Neural progenitor cell (in vitro differentiated cells): ENCODE results near the gene FNDC11. TPM values are rescaled to one million over a fixed set of nuclear protein-coding genes. Genes with fewer than 3 reads are reported as not detected.

ENCODE experiments used
- DNase-seq: peaks from one replicate; pipeline ENCODE4 v3.0.0-alpha.2; 2016; ENCODE audit warnings: low spot score
- H2AFZ ChIP-seq: fragments of 200-600 bp; sonication (generic); replicated peaks from 2 replicates; pipeline ENCODE4 v1.6.1; 2016; ENCODE audit warnings: antibody characterized with exemption
- H3F3A ChIP-seq: fragments of 200-600 bp; sonication (generic); 2 replicates; pipeline ENCODE4 v1.6.1; 2016; ENCODE audit warnings: antibody characterized with exemption, low read depth
- H3K27ac ChIP-seq: fragments of 200-600 bp; sonication (generic); 2 replicates; pipeline ENCODE4 v1.5.1; 2016; ENCODE audit warnings: mild to moderate bottlenecking
- H3K27me3 ChIP-seq: fragments of 200-600 bp; sonication (generic); 2 replicates; pipeline ENCODE4 v1.6.1; 2016; ENCODE audit warnings: mild to moderate bottlenecking, moderate library complexity
- H3K36me3 ChIP-seq: fragments of 200-600 bp; sonication (generic); 2 replicates; pipeline ENCODE4 v1.5.1; 2016
- H3K4me1 ChIP-seq: fragments of 200-600 bp; sonication (generic); 2 replicates; pipeline ENCODE4 v1.6.1; 2016; ENCODE audit warnings: mixed run types
- H3K4me2 ChIP-seq: fragments of 200-600 bp; sonication (generic); 2 replicates; pipeline ENCODE4 v1.6.1; 2016
- H3K4me3 ChIP-seq: fragments of 200-600 bp; sonication (generic); 2 replicates; pipeline ENCODE4 v1.5.1; 2016
- H3K79me2 ChIP-seq: fragments of 200-600 bp; sonication (generic); 2 replicates; pipeline ENCODE4 v1.6.1; 2016; ENCODE audit warnings: low read depth
- H3K9ac ChIP-seq: fragments of 200-600 bp; sonication (generic); 2 replicates; pipeline ENCODE4 v1.6.1; 2016
- H3K9me3 ChIP-seq: fragments of 200-600 bp; sonication (generic); 2 replicates; pipeline ENCODE4 v1.5.1; 2016; ENCODE audit warnings: low read depth
- H4K20me1 ChIP-seq: fragments of 200-600 bp; sonication (generic); 2 replicates; pipeline ENCODE4 v1.6.1; 2016; ENCODE audit warnings: low read depth
- H3K27ac Mint-ChIP-seq: 3 replicates; pipeline ENCODE4 v1.8.0; 2021; ENCODE audit warnings: mixed read lengths
- H3K27me3 Mint-ChIP-seq: 2 replicates; pipeline ENCODE4 v1.8.0; 2022; ENCODE audit warnings: low read depth, mild to moderate bottlenecking, inconsistent platforms, moderate library complexity, mixed read lengths; ENCODE audit not compliant: insufficient read depth
- H3K36me3 Mint-ChIP-seq: 3 replicates; pipeline ENCODE4 v1.8.0; 2021; ENCODE audit warnings: mixed read lengths
- H3K4me1 Mint-ChIP-seq: 3 replicates; pipeline ENCODE4 v1.8.0; 2021; ENCODE audit warnings: mixed read lengths
- H3K4me3 Mint-ChIP-seq: 3 replicates; pipeline ENCODE4 v1.8.0; 2021; ENCODE audit warnings: mild to moderate bottlenecking, moderate library complexity, mixed read lengths
- H3K9me3 Mint-ChIP-seq: 3 replicates; pipeline ENCODE4 v1.8.0; 2020; ENCODE audit warnings: mixed read lengths
- CTCF ChIP-seq: fragments of 200-600 bp; sonication (generic); IDR thresholded peaks from 2 replicates; pipeline ENCODE4 v1.5.1; 2017; ENCODE audit warnings: antibody characterized with exemption, mild to moderate bottlenecking
- EZH2 ChIP-seq: fragments of 200-600 bp; sonication (generic); IDR thresholded peaks from 2 replicates; pipeline ENCODE4 v1.6.1; 2017; ENCODE audit warnings: antibody characterized with exemption, mild to moderate bottlenecking, moderate library complexity
- EZH2phosphoT487 ChIP-seq: fragments of 200-600 bp; sonication (generic); IDR thresholded peaks from 2 replicates; pipeline ENCODE4 v1.6.1; 2017; ENCODE audit warnings: antibody characterized with exemption
- total RNA-seq: library from RNA; depleted of rRNA; stranded (reverse); fragments of >200 nt; gene quantifications from 2 replicates; pipeline ENCODE4 v1.2.3, GENCODE V29; 2015; ENCODE audit warnings: low replicate concordance

The FNDC11 gene
- total RNA-seq, 1 donor from 2014 or later = 0.39 TPM

- H2AFZ ChIP-seq = no peak overlapping the region
Measured at GRCh38 chr20:63538204-63539091, 15.5 kb upstream of the FNDC11 start.

GRCh38 chr20:63539092-63539430 lies 14.9 kb upstream of the FNDC11 start:
- H3K36me3 ChIP-seq = no peaks in the 10 kb centered on the region
- no peak overlapping the region for H3K4me2 ChIP-seq
- no peak for DNase-seq
- H3K27ac Mint-ChIP-seq = no peak overlapping the region
- TF ChIP-seq CTCF (no peak), EZH2phosphoT487 (no peak), EZH2 (no peak)
- H3K36me3 Mint-ChIP-seq = no peaks in the 10 kb centered on the region
- H3K4me3 Mint-ChIP-seq = no peak overlapping the region
- no peak overlapping the region for H3K4me3 ChIP-seq
- H3K27ac ChIP-seq = no peak overlapping the region
- H3K9ac ChIP-seq = no peak overlapping the region
- H3K9me3 ChIP-seq = no peaks in the 10 kb centered on the region
- peaks cover 8% of the 10 kb centered on the region for H3K4me1 Mint-ChIP-seq
- H3K27me3 ChIP-seq = no peaks in the 10 kb centered on the region
- H4K20me1 ChIP-seq = no peaks in the 10 kb centered on the region
- peaks cover 5% of the 10 kb centered on the region for H3K27me3 Mint-ChIP-seq
- no peak overlapping the region for H2AFZ ChIP-seq
- no peaks in the 10 kb centered on the region for H3K79me2 ChIP-seq
- no peaks in the 10 kb centered on the region for H3K9me3 Mint-ChIP-seq
- H3K4me1 ChIP-seq = no peaks in the 10 kb centered on the region
- peaks cover 3% of the 10 kb centered on the region for H3F3A ChIP-seq

More at GRCh38 chr20:63538204-63539091, 15.5 kb upstream of the FNDC11 start:
- Histone ChIP-seq H3F3A (peaks cover 3% of the 10 kb centered on the region), H3K4me1 (no peaks in the 10 kb centered on the region), H3K79me2 (no peaks in the 10 kb centered on the region), H4K20me1 (no peaks in the 10 kb centered on the region), H3K4me3 (peak overlapping the region; percentile 42), H3K4me2 (peak overlapping the region; percentile 71), H3K27ac (no peak overlapping the region), H3K9ac (no peak overlapping the region), H3K36me3 (no peaks in the 10 kb centered on the region), H3K27me3 (no peaks in the 10 kb centered on the region), H3K9me3 (no peaks in the 10 kb centered on the region)
- no peak overlapping the region for H3K4me3 Mint-ChIP-seq
- no peak overlapping the region for H3K27ac Mint-ChIP-seq
- H3K9me3 Mint-ChIP-seq = no peaks in the 10 kb centered on the region
- no peaks in the 10 kb centered on the region for H3K36me3 Mint-ChIP-seq
- no peak for DNase-seq
- H3K4me1 Mint-ChIP-seq = peaks cover 6% of the 10 kb centered on the region
- peaks cover under 1% of the 10 kb centered on the region for H3K27me3 Mint-ChIP-seq
- TF ChIP-seq CTCF = peak; percentile 33
- no peak for TF ChIP-seq EZH2
- TF ChIP-seq EZH2phosphoT487 = no peak

- Mint-ChIP-seq H3K4me1 (peaks cover 8% of the 10 kb centered on the region), H3K27me3 (peaks cover 5% of the 10 kb centered on the region), H3K4me3 (no peak overlapping the region), H3K9me3 (no peaks in the 10 kb centered on the region), H3K27ac (peak overlapping the region; percentile 50), H3K36me3 (no peaks in the 10 kb centered on the region)
- Histone ChIP-seq H3K4me2 (no peak overlapping the region), H3K27me3 (no peaks in the 10 kb centered on the region), H3K9ac (no peak overlapping the region), H2AFZ (no peak overlapping the region), H3K9me3 (no peaks in the 10 kb centered on the region), H3K4me3 (no peak overlapping the region), H3F3A (peaks cover 3% of the 10 kb centered on the region), H3K4me1 (no peaks in the 10 kb centered on the region), H3K27ac (no peak overlapping the region), H3K79me2 (no peaks in the 10 kb centered on the region), H3K36me3 (no peaks in the 10 kb centered on the region), H4K20me1 (no peaks in the 10 kb centered on the region)
- no peak for DNase-seq
- TF ChIP-seq EZH2phosphoT487 (no peak), EZH2 (no peak), CTCF (no peak)
Measured at GRCh38 chr20:63539441-63540370, 14.3 kb upstream of the FNDC11 start.
